Ascending aorta (tissue), 2 donors: ENCODE measurements around the gene NCOA7. TPM values are rescaled to one million over a fixed set of nuclear protein-coding genes. Genes with fewer than 3 reads are reported as not detected.

Experiments
- DNase-seq, 2 donors: peaks; one replicate each; pipeline ENCODE4 v3.0.0-alpha.2; 2019; ENCODE audit warnings: low spot score in 2 of 2
- H3K27ac ChIP-seq, 2 donors: fragments of 200-600 bp; sonication (generic); one replicate each; pipeline ENCODE4 v1.5.1; 2016 to 2017; ENCODE audit warnings: mild to moderate bottlenecking in 1 of 2
- H3K27me3 ChIP-seq: fragments of 200-600 bp; sonication (generic); one replicate; pipeline ENCODE4 v1.5.1; 2017
- H3K36me3 ChIP-seq, 2 donors: fragments of 200-600 bp; sonication (generic); one replicate each; pipeline ENCODE4 v1.5.1; 2016
- H3K4me1 ChIP-seq, 2 donors: fragments of 200-600 bp; sonication (generic); one replicate each; pipeline ENCODE4 v1.5.1; 2016 to 2017; ENCODE audit warnings: mild to moderate bottlenecking in 1 of 2
- H3K4me3 ChIP-seq, 2 donors: fragments of 200-600 bp; sonication (generic); one replicate each; pipeline ENCODE4 v1.5.1; 2016 to 2017; ENCODE audit warnings: mild to moderate bottlenecking in 1 of 2
- H3K9me3 ChIP-seq, 2 donors: fragments of 200-600 bp; sonication (generic); one replicate each; pipeline ENCODE4 v1.5.1; 2016
- CTCF ChIP-seq, 3 experiments: fragments of 200-600 bp in 2 of 3; fragments of 450-650 bp in 1 of 3; sonication (generic) in 2 of 3; IDR thresholded peaks; one replicate each; pipeline ENCODE4 v1.5.1; 2016 to 2019; ENCODE audit warnings: antibody characterized with exemption in 3 of 3, mild to moderate bottlenecking in 1 of 3, moderate library complexity in 1 of 3
- intact Hi-C: fragments of 100-400 bp; cut with DNase I; formaldehyde crosslinking; loops from one replicate; pipeline ENCODE4 v1.15.1; 2023
- total RNA-seq: library from RNA; depleted of rRNA; stranded (reverse); fragments of >200 nt; gene quantifications from one replicate; pipeline ENCODE4 v1.1.0, GENCODE V29; 2016

NCOA7 gene
- total RNA-seq, 1 donor from 2014 or later, result 37.4 TPM

DNA sequence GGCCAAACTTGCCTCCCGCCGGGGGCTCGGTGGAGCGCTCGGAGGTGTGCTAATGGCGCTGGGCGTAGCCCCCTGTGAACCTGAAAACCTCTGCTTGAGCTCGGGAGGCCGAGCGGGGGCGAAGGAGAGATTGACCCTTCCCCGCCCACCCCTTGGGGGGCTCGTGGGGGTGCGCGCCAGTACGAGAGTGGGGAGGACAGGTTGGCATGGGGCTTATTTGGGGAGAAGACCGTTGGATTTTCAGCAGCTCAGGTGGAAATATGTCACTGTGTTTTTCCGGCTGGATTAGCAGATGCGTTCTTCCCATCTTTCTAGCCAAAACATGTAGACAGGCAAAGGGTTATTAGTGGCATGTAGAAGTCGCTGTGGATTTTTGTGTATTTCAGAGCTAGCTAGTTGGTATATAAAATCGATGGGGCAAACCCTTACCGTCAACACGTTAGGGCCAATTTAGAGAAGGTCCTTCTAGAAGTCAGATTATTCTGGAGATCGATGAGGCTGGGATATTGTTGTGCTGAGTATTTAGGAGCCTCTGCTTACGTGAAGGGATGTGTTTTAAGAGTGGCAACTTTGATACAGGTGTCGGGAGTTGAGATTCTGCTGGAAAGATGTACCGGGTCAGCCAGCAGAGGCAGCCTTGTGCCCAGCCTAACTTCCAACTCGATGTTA is 525 bp downstream of the NCOA7 start:
- peak in 2 of 3 experiments; percentile 45 to 67 for TF ChIP-seq CTCF (IDR thresholded peaks at IDR 0.05)
- no peak for DNase-seq
- H3K4me3 ChIP-seq, result peak overlapping the region; percentile 90 to 91
- peak overlapping the region; percentile 91 to 99 for H3K27ac ChIP-seq
- no peaks in the 10 kb centered on the region for H3K9me3 ChIP-seq
- peaks cover 0 to 15% of the 10 kb centered on the region in 2 donors for H3K4me1 ChIP-seq
- no peaks in the 10 kb centered on the region for H3K27me3 ChIP-seq
- intact Hi-C loops, result loop anchor here (5.0 kb wide), 1 partner anchor 181 kb away; no protein-coding TSS in a partner anchor
- no peaks in the 10 kb centered on the region for H3K36me3 ChIP-seq

DNA sequence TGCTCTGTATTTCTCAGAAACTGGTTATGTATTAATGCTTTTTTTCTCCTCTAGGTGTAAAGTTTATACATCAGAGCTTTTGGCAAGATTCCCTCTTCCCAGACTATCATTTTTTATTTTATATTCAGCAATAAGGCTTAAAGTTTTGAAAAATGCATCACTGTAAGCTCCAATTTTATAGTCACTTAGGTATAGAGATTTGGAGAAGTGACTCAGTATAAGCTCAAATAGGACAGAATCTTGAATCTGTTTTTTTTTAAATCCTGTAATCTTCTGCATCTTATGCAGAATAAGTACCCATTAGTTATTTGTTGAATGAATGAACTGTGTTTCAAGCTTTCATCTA is 1.0 kb downstream of the NCOA7 start:
- intact Hi-C loops, result loop anchor here (5.0 kb wide), 1 partner anchor 181 kb away; no protein-coding TSS in a partner anchor
- no peak for DNase-seq
- Histone ChIP-seq H3K27ac (peak overlapping the region; percentile 91 to 99), H3K4me3 (peak overlapping the region; percentile 90 to 91), H3K9me3 (no peaks in the 10 kb centered on the region), H3K27me3 (no peaks in the 10 kb centered on the region), H3K36me3 (no peaks in the 10 kb centered on the region), H3K4me1 (peaks cover 0 to 15% of the 10 kb centered on the region in 2 donors)
- peak in 1 of 3 experiments; percentile 23 for TF ChIP-seq CTCF (IDR thresholded peaks at IDR 0.05)

- H3K4me1 ChIP-seq, result peaks cover 0 to 15% of the 10 kb centered on the region in 2 donors
- H3K4me3 ChIP-seq, result peak overlapping the region; percentile 90 to 91
- TF ChIP-seq CTCF (IDR thresholded peaks at IDR 0.05), result no peak
- no peaks in the 10 kb centered on the region for H3K9me3 ChIP-seq
- H3K36me3 ChIP-seq, result no peaks in the 10 kb centered on the region
- intact Hi-C loops, result loop anchor here (5.0 kb wide), 1 partner anchor 180 kb away; no protein-coding TSS in a partner anchor
- H3K27ac ChIP-seq, result peak overlapping the region in 1 of 2 donors; percentile 99
- no peaks in the 10 kb centered on the region for H3K27me3 ChIP-seq
- no peak for DNase-seq
Observed at GRCh38 chr6:125792172-125792571, 1.4 kb downstream of the NCOA7 start.

DNA sequence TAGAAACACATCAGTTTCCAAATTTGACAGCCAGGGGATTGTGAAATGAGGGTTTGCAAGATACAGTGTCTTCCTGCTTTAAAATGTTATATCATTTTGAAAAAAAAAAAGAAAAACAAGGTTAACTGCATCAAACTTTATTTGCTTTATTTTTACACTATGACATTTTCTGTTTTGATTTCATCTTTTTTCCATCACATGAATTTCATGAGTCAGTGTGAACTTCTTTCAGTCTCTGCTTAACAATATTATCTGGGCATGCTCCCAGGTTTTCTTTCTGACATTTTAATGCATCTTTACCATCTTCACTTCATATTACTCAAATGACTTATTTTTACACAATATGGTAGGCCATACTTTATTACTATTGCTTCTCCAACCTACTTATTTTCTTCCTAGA is 1.9 kb downstream of the NCOA7 start:
- intact Hi-C loops, result loop anchor here (5.0 kb wide), 1 partner anchor 180 kb away; no protein-coding TSS in a partner anchor
- peak overlapping the region; percentile 90 to 91 for H3K4me3 ChIP-seq

DNA sequence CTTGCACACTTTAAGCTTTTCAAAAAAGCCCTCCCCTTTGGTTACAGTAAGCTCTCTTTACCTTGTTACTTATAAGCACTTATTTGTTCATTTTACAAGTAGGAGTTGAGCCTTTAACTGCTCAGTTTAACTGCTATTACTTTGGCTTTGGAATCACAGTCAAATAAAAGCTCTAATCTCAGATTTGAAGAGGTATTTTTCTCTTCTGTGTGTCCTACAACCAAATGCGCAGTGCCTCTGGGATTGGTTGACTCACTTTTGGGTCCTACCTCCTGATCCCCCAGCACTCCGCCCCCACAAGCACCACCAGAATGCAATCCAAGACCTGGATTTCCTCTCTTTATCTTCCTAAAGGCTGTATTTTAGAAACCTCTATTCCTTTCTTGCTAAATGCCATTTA is 2.5 kb downstream of the NCOA7 start:
- Histone ChIP-seq H3K27ac (peak overlapping the region in 1 of 2 donors; percentile 47), H3K4me3 (no peak overlapping the region), H3K36me3 (no peaks in the 10 kb centered on the region), H3K9me3 (no peaks in the 10 kb centered on the region), H3K27me3 (no peaks in the 10 kb centered on the region), H3K4me1 (peaks cover 0 to 17% of the 10 kb centered on the region in 2 donors)
- intact Hi-C loops, result loop anchor here (5.0 kb wide), 1 partner anchor 179 kb away; no protein-coding TSS in a partner anchor
- TF ChIP-seq CTCF (IDR thresholded peaks at IDR 0.05), result no peak
- no peak for DNase-seq

More for the DNA sequence above, 1.9 kb downstream of the NCOA7 start:
- H3K27ac ChIP-seq, result peak overlapping the region in 1 of 2 donors; percentile 99
- TF ChIP-seq CTCF (IDR thresholded peaks at IDR 0.05), result no peak
- no peak for DNase-seq
- no peaks in the 10 kb centered on the region for H3K27me3 ChIP-seq
- H3K9me3 ChIP-seq, result no peaks in the 10 kb centered on the region
- peaks cover 0 to 15% of the 10 kb centered on the region in 2 donors for H3K4me1 ChIP-seq
- H3K36me3 ChIP-seq, result no peaks in the 10 kb centered on the region
